HG03442 (cell line): ENCODE results near the gene VAV2.

Experiments used
- ATAC-seq: cut with Tn5 transposase; IDR thresholded peaks from one replicate; pipeline ENCODE4 v1.9.1; 2021; ENCODE audit warnings: mild to moderate bottlenecking, moderate library complexity; ENCODE audit not compliant: unreplicated experiment

The VAV2 gene

DNA sequence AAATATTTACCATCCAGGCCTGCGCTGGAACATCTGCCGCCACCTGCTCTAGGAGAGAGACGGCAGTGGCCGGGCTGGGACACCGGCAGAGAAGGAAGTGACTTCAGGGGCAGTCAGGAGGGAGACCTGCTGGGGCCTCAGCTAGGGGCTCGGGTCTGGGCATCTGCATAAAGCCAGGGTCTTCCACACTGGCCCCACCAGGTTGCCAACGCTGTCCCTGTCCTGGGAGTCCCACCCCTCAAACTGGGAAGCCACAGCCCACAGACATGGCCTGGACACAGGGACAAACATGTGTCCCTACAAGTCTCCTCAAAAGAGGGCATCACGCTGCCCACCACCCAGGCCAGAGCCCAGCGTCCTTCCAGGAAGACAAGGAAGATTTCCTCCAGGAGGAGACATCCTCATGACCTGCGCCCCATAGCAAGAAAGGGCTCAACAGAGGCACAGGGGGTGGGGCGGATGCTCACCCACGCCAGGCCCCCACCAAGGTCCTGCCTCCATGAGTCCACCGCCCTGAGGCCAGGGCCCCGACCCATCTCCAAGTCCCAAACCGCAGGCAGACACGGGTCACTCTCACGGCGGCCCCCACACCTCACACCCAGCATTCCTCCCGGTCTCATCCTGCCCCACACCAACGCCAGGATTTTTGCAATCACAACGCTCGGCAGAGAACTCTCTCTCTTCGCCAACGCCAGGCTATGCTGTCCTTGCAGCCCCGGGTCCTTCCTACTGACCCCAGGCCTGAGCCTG is 9.0 kb downstream of the VAV2 start:
- ATAC-seq, result no peak

DNA sequence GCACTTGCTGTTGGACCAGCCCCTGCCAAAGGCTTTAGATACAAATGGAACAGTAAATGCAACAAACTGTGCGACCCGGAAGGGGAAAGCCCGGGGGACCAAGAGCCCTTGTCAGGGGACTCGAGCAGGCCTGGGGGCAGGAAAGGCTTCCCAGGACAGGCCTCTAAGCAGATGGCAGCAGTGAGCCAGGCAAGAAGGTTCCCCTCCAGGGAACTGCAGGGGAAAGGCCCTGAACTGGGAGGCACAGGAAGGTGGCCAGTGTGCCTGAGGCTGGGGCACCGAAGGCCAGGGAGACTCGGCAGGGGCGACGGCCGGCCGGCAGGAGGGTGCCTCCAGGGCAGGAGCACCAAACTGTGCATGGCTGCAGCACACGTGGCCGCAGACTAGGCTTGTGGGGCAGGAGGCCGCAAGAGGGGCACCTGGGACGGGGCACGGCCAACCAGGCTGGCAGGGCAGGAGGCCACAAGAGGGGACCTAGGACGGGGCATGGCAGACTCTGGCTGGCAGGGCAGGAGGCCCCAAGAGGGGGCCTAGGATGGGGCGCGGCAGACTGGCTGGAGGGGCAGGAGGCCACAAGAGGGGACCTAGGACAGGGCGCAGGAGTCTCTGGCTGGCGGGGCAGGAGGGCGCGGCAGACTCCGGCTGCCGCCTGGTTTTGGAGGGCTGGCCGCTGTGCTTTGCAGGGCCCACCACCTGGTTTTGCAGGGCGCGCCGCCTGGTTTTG is 10.0 kb downstream of the VAV2 start:
- no peak for ATAC-seq

DNA sequence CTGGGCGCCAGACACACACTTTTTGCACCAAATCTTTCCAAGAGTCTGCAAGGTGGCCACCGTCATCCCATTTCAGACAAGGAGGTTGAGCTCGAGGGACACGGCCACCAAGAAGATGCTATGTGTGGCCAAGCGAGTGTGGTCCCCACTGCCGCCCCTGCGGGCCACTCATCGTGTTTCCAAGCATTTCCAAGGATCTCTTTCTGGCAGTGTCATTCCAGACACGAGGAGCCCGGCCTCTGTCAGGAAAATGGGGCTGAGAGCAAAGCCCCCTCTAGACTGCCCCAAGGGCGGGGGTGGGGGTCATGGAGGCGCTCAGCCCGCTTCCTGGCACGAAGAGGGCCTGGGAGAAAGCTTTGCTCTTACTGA is 10.6 kb downstream of the VAV2 start:
- ATAC-seq, result no peak

GRCh38 chr9:133980864-133981588 is 11.1 kb downstream of the VAV2 start:
- no peak for ATAC-seq

GRCh38 chr9:133979921-133980863 is 11.9 kb downstream of the VAV2 start:
- ATAC-seq, result no peak

DNA sequence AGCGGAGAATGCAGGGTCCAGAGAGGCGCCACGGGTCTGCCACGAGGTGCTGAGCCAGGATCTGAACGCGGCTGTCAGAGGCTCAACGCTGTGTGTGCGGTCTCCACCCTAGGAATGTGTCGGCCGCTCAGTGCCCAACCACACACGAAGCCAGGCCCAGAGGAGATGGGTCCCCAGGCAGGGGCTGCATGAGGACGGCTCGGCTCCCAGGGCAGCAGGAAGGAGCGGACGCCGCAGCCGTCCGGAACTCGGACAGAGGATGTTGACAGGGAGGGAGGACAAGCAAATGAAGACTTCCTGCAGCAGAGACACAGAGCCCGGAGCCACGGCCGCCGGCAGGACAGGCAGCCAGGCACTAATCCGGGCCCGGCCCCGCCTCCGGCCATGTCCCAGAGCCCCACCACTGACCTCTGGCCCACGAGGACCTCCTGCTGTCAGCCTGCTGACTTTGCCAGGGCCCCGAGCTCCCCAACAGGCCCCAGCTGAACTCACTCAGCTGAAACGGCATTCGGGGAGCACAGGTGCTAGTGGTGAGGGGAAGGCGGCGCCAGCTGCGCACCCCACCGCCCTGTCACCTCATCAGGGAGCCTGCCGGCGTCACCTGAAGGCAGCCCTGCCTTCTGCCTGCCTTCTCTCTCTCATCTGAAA is 12.7 kb downstream of the VAV2 start:
- ATAC-seq, result no peak

DNA sequence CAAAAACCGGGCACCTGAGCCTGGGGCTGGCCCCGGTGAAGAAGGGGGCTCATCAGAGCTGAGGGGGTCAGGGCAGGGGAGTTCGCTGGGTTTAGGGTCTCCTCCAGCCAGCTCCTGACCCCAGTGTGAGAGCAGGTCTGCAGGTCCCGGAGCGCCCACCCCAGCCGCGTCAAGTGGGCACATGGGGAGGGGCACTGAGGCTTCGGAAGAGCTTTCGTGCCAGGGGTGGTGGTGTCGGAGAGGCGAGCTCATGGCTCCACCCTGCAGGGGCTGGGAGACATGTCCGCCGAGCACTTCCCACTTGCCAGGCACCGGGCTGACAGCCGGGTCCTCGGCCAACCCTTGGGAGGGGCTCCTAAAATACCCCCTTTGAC is 13.2 kb downstream of the VAV2 start:
- no peak for ATAC-seq

GRCh38 chr9:133978226-133978898 is 13.8 kb downstream of the VAV2 start:
- ATAC-seq, result no peak

DNA sequence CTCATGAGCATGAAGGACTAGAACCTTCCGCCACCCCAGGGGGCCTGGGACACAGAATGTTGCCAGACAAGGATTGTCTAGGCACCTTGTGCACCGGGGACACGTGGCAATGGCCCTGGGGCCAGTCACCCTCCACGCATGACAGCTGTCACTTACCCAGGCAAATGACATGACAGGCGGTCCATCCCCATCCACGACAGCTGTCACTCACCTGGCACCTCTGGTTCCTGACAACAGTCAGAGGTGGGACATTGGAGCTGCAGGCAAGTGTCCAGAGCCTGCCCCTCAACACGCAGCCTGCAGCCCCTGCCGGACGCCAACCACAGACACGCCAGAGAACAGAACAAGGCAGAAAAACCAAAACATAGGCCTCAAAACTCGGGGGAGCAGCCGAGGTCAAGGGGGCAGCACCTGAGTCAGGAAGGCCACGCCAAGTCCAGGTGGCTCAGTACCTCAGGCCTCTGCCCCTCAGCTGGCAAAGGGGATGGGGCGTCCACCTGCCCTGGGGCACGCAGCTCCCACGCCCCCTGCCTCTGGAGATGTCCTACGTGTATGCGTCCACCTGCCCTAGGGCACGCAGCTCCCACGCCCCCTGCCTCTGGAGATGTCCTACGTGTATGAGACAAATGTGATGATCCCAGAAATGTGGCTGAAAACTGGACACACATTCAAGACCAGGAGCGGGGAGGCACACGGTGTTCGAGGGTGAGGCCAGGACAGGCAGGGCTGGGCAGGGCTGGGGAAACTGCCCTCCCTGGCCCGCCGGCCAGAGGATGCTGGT is 14.5 kb downstream of the VAV2 start:
- ATAC-seq, result no peak

- no peak for ATAC-seq
Observed at GRCh38 chr9:133976887-133977286, 15.2 kb downstream of the VAV2 start.

- ATAC-seq, result no peak
Observed at GRCh38 chr9:133976191-133976861, 15.8 kb downstream of the VAV2 start.

DNA sequence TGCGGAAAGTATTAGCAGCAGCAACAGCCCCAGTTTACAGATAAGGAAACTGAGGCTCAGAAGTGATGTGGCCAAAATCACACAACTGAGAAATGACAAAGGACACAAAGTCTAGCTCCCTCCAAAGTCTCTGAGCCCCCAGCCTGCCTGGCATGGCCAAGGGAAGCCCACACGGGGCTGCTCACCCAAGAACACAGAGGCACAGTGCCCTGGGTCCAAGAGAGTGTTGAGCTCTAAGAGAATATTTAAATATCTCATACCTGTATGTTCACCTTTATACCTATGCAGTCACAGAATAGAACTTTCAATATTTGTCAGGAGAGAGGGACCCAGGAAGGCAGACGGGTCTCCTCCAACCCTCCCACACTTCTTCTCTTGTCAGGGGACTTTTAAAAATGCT is 16.6 kb downstream of the VAV2 start:
- no peak for ATAC-seq

GRCh38 chr9:133974631-133975341 is 17.3 kb downstream of the VAV2 start:
- no peak for ATAC-seq

- no peak for ATAC-seq
Observed at GRCh38 chr9:133973791-133974630, 18.1 kb downstream of the VAV2 start.

DNA sequence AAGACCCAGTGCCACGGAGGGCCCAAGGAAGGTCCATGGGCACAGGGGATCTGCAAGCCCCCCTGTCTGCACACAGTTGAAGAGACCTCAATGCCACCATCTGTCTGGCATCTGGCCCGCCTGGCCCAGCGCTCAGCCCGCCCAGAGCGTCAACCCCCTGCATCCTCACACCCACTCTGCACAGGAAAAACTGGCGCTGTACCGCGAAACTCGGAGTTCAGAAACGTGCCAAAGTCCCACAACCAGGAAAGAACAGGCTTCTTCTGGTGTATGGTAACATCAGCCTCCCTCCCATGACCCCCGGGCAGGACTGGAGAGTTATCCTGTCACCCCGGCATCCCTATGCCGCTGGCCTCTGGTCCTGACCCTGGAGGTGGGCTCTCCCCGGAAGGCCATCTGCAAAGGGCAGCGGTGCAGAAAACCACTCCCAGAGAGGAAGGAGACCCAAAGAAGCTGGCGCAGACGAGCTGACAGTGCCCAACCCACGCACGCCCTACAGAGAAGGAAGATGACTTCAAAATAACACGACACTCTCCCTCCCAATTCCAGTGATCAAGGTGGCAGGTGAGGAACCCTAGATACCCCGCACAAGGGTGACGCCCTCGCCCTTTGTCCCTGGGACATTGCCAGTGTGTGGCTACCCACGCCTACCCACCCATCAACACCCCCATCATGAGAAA is 18.9 kb downstream of the VAV2 start:
- no peak for ATAC-seq
